HG02943 (cell line): ENCODE data around the gene NDEL1.
"Not testable (repeated sequence)": the region's sequence is repeated elsewhere in the genome, so short reads cannot be mapped to it uniquely, and the experiment has no call there.

ENCODE experiments used
- ATAC-seq: cut with Tn5 transposase; IDR thresholded peaks from one replicate; pipeline ENCODE4 v1.9.1; 2021; ENCODE audit warnings: mild to moderate bottlenecking, low read depth, moderate library complexity; ENCODE audit not compliant: unreplicated experiment

NDEL1 gene

GRCh38 chr17:8435245-8436168 is at the start of gene NDEL1:
NDEL1 (plus strand) TSS chr17:8435884; CDS start chr17:8444272, 8,388 bp downstream.
- ATAC-seq = peak; percentile 93

GRCh38 chr17:8386841-8387240 is 48.8 kb upstream of the NDEL1 start:
- no peak for ATAC-seq

- ATAC-seq = no peak
Observed at GRCh38 chr17:8387914-8388651, 47.6 kb upstream of the NDEL1 start.

GRCh38 chr17:8391711-8392110 is 44.0 kb upstream of the NDEL1 start:
- ATAC-seq = no peak

GRCh38 chr17:8392274-8392673 is 43.4 kb upstream of the NDEL1 start:
- ATAC-seq = no peak

GRCh38 chr17:8392674-8393469 is 42.8 kb upstream of the NDEL1 start:
- no peak for ATAC-seq

GRCh38 chr17:8393470-8394231 is 42.0 kb upstream of the NDEL1 start:
- ATAC-seq = no peak

GRCh38 chr17:8394497-8394896 is 41.2 kb upstream of the NDEL1 start:
- not testable (repeated sequence) for ATAC-seq

- no peak for ATAC-seq
Observed at GRCh38 chr17:8397636-8398035, 38.0 kb upstream of the NDEL1 start, which contains the start of gene RNF222. RNF222 (minus strand) TSS chr17:8397827; CDS start chr17:8393461, 4,366 bp downstream.

- no peak for ATAC-seq
Observed at GRCh38 chr17:8398980-8399379, 36.7 kb upstream of the NDEL1 start.

GRCh38 chr17:8401107-8401506 is 34.6 kb upstream of the NDEL1 start:
- no peak for ATAC-seq

GRCh38 chr17:8402921-8403536 is 32.7 kb upstream of the NDEL1 start:
- no peak for ATAC-seq

- no peak for ATAC-seq
Observed at GRCh38 chr17:8405499-8406016, 30.1 kb upstream of the NDEL1 start.

- no peak for ATAC-seq
Observed at GRCh38 chr17:8406174-8406573, 29.5 kb upstream of the NDEL1 start.

GRCh38 chr17:8408371-8408770 is 27.3 kb upstream of the NDEL1 start:
- ATAC-seq = no peak

GRCh38 chr17:8409966-8410882 is 25.5 kb upstream of the NDEL1 start:
- ATAC-seq = no peak

- ATAC-seq = no peak
Observed at GRCh38 chr17:8410883-8411238, 24.8 kb upstream of the NDEL1 start.

GRCh38 chr17:8412089-8412488 is 23.6 kb upstream of the NDEL1 start:
- no peak for ATAC-seq
